Activated B cell treated with CpG ODN at 0.5 μM for 24 hours (primary cell): ENCODE measurements around the gene C10orf62. TPM values are rescaled to one million over a fixed set of nuclear protein-coding genes. Genes with fewer than 3 reads are reported as not detected.
"Not testable (repeated sequence)": the region's sequence is repeated elsewhere in the genome, so short reads cannot be mapped to it uniquely, and the experiment has no call there.

Experiments
- ATAC-seq: fragments of 200-7000 bp; cut with Tn5 transposase; one replicate; pipeline ENCODE4 v1.10.0; 2021; ENCODE audit warnings: low read depth, mild to moderate bottlenecking, moderate library complexity
- CTCF ChIA-PET: fragments of 350-600 bp; sonication (Branson Sonifier 250); formaldehyde crosslinking; loops from one replicate; lab custom pipeline; 2021; ENCODE audit warnings: antibody characterized with exemption; lab: Charles Lee
- POLR2A ChIA-PET: fragments of 350-600 bp; sonication (Branson Sonifier 250); formaldehyde crosslinking; loops from one replicate; lab custom pipeline; 2021; ENCODE audit warnings: antibody characterized with exemption; lab: Charles Lee
- DNase-seq: peaks from one replicate; pipeline ENCODE4 v3.0.0; 2022
- H3K27ac Mint-ChIP-seq: one replicate; pipeline ENCODE4 v1.8.0; 2020; ENCODE audit warnings: mixed read lengths
- H3K27me3 Mint-ChIP-seq: one replicate; pipeline ENCODE4 v1.8.0; 2021; ENCODE audit warnings: mixed read lengths
- H3K36me3 Mint-ChIP-seq: one replicate; pipeline ENCODE4 v1.8.0; 2021; ENCODE audit warnings: low read depth, mixed read lengths
- H3K4me1 Mint-ChIP-seq: one replicate; pipeline ENCODE4 v1.8.0; 2021; ENCODE audit warnings: mixed read lengths
- H3K4me3 Mint-ChIP-seq: one replicate; pipeline ENCODE4 v1.8.0; 2020; ENCODE audit warnings: mild to moderate bottlenecking, mixed read lengths
- H3K9me3 Mint-ChIP-seq: one replicate; pipeline ENCODE4 v1.8.0; 2020; ENCODE audit warnings: mixed read lengths
- intact Hi-C: fragments of 100-400 bp; cut with micrococcal nuclease; formaldehyde crosslinking; loops from one replicate; pipeline ENCODE4 v1.15.1; 2024
- total RNA-seq: library from RNA; stranded (reverse); gene quantifications from 2 replicates; pipeline ENCODE4 v1.2.3, GENCODE V29; 2022
- TF ChIP-seq, protein P1 (sequence below): fragments of 200-600 bp; IDR thresholded peaks from one replicate; pipeline ENCODE4 v1.8.0; 2022; ENCODE audit warnings: antibody characterized with exemption, mild to moderate bottlenecking

Gene C10orf62
- total RNA-seq, 1 donor from 2014 or later, result not detected

DNA sequence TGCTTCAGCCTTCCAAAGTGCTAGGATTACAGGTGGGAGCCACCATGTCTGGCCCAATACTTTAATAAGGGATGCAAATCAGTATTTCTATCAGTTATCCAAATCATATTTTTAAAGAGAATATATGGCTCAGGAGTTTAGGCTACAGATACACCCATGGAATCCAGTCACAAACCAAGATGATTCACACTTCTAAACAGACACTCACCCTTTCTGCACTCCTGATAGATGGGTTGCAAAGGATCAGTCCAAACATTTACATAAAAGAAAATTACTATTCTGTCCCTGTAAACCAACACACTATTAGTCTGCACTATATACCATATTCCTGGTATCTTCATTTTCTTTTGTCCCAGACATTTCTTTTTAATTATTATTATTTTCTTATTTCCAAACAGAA, 41.6 kb downstream of the C10orf62 start:
- no peak overlapping the region for H3K4me3 Mint-ChIP-seq
- no peaks in the 10 kb centered on the region for H3K27me3 Mint-ChIP-seq
- intact Hi-C loops, result loop anchor here (5.0 kb wide), 1 partner anchor 184 kb away; the partner anchor contains the start of genes EXOSC1 and ZDHHC16
- H3K36me3 Mint-ChIP-seq, result peaks cover 5% of the 10 kb centered on the region
- H3K4me1 Mint-ChIP-seq, result peaks cover 16% of the 10 kb centered on the region
- CTCF ChIA-PET, result interaction anchor here (0.6 kb wide), 1 partner anchor 23 kb away, joined by 3 read pairs; no protein-coding TSS in a partner anchor
- DNase-seq, result no peak
- H3K9me3 Mint-ChIP-seq, result no peaks in the 10 kb centered on the region
- H3K27ac Mint-ChIP-seq, result no peak overlapping the region
- TF ChIP-seq, protein P1, sequence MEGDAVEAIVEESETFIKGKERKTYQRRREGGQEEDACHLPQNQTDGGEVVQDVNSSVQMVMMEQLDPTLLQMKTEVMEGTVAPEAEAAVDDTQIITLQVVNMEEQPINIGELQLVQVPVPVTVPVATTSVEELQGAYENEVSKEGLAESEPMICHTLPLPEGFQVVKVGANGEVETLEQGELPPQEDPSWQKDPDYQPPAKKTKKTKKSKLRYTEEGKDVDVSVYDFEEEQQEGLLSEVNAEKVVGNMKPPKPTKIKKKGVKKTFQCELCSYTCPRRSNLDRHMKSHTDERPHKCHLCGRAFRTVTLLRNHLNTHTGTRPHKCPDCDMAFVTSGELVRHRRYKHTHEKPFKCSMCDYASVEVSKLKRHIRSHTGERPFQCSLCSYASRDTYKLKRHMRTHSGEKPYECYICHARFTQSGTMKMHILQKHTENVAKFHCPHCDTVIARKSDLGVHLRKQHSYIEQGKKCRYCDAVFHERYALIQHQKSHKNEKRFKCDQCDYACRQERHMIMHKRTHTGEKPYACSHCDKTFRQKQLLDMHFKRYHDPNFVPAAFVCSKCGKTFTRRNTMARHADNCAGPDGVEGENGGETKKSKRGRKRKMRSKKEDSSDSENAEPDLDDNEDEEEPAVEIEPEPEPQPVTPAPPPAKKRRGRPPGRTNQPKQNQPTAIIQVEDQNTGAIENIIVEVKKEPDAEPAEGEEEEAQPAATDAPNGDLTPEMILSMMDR, result no peak
- POLR2A ChIA-PET, result no interaction called here
- ATAC-seq, result no peak

DNA sequence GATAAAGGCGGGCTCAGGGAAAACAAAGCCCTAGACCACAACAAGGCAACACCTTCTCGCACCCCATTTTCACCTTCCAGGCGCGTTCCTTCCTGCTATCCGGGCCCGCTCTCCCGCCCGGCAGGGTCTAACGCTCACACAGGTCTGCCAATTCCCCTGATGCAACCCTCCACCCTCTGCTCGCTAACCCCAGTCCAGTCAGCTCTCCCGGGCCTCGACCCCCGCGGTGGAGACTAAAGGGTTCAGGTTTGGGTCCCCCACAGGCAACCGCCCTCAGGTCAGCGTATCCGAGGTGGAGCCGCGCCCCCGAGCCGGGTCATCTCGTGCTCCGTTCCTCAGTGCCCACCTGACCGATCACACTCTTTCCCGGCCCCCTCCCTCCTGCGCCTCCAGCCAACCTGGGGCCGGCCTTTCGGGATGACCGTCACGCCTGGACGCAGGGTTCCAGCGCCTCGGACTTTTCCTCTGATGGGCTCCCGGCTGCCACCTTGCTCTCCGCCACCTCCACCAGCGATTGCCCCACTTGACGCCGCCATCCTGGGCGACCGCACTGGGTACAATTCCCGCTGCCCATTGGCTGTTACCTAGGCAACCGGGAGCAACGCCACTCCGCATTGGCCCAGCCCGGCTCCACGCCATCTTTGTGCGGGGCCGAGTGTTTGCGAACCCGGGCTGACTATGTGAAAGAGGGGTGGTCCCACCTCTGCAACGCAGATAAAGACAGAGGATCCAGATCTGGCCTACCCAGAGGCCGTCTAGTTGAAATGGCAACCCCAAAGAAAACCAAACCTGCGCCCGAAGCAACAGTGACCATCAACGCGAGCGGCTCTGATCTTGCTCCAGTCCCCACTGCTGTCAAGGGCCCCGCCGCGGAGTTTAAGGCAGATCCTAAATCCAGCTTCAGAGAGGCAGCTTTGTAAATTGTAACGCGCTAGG, 43.7 kb downstream of the C10orf62 start, which contains the start of gene MORN4:
Gene MORN4 (minus strand): TSS at position 552 of the 936 bp plus-strand sequence. CDS start 13,847 bp downstream, outside the sequence.
- POLR2A ChIA-PET, result interaction anchor here (1.1 kb wide), 1 partner anchor 8 kb away, joined by 3 read pairs; no protein-coding TSS in a partner anchor
- DNase-seq, result peak; percentile 84
- Mint-ChIP-seq H3K36me3 (peaks cover 5% of the 10 kb centered on the region), H3K27me3 (no peaks in the 10 kb centered on the region), H3K4me1 (peaks cover 16% of the 10 kb centered on the region), H3K27ac (peak within 1 kb of the TSS; percentile 83), H3K4me3 (peak within 1 kb of the TSS; percentile 100), H3K9me3 (no peaks in the 10 kb centered on the region)
- CTCF ChIA-PET, result no interaction called here
- ATAC-seq, result peak; percentile 99
- TF ChIP-seq, protein P1, result no peak
- intact Hi-C loops, result loop anchor here (1.0 to 5.0 kb wide), 6 partner anchors 54 to 814 kb away; partner anchors contain the start of genes AVPI1, EXOSC1, HPS1 and MMS19

DNA sequence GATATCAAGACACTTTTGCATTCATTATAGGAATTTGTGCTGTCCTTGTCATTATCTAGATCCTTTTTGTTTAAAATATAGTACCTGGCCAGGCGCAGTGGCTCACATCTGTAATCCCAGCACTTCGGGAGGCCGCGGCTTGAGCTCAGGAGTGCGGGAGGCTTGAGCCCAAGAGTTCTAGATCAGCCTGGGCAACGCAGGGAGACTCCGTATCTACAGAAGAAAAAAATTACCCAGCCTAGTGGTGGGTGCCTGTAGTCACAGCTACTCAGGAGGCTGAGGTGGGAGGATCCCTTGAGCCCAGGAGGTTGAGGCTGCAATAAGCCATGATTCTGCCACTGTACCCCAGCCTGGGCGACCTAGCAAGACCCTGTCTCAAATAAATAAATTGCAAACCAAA, 44.4 kb downstream of the C10orf62 start:
- CTCF ChIA-PET, result no interaction called here
- H3K27me3 Mint-ChIP-seq, result no peaks in the 10 kb centered on the region

GRCh38 chr10:97635577-97635976, 46.1 kb downstream of the C10orf62 start:
- H3K27me3 Mint-ChIP-seq, result no peaks in the 10 kb centered on the region
- no peak overlapping the region for H3K27ac Mint-ChIP-seq
- ChIA-PET CTCF (no interaction called here), POLR2A (no interaction called here)
- H3K36me3 Mint-ChIP-seq, result peaks cover 10% of the 10 kb centered on the region
- ATAC-seq (no peak), DNase-seq (no peak)
- H3K4me1 Mint-ChIP-seq, result peaks cover 21% of the 10 kb centered on the region
- no peak overlapping the region for H3K4me3 Mint-ChIP-seq
- TF ChIP-seq, protein P1, result no peak
- H3K9me3 Mint-ChIP-seq, result no peaks in the 10 kb centered on the region
- intact Hi-C loops, result no loop called here

More for the DNA sequence above, 44.4 kb downstream of the C10orf62 start:
- Mint-ChIP-seq H3K27ac (no peak overlapping the region), H3K36me3 (peaks cover 5% of the 10 kb centered on the region), H3K4me1 (peaks cover 16% of the 10 kb centered on the region), H3K9me3 (no peaks in the 10 kb centered on the region), H3K4me3 (peak overlapping the region; percentile 100)
- POLR2A ChIA-PET, result no interaction called here
- ATAC-seq, result no peak
- intact Hi-C loops, result loop anchor here (1.0 to 5.0 kb wide), 6 partner anchors 53 to 813 kb away; partner anchors contain the start of genes AVPI1, EXOSC1, HPS1 and MMS19
- TF ChIP-seq, protein P1, result no peak
- DNase-seq, result no peak

GRCh38 chr10:97639090-97639489, 49.6 kb downstream of the C10orf62 start:
- H3K27me3 Mint-ChIP-seq, H3K27ac Mint-ChIP-seq, CTCF ChIA-PET, H3K4me3 Mint-ChIP-seq, H3K9me3 Mint-ChIP-seq, ATAC-seq, DNase-seq, intact Hi-C loops: not testable (repeated sequence)
- Mint-ChIP-seq H3K36me3 (peaks cover 18% of the 10 kb centered on the region), H3K4me1 (peaks cover 23% of the 10 kb centered on the region)
- POLR2A ChIA-PET, result interaction anchor here (0.6 kb wide), 1 partner anchor 244 kb away, joined by 3 read pairs; no protein-coding TSS in a partner anchor
